Fibroblast of mammary gland (primary cell): ENCODE measurements around the gene FGD6.
A peak's percentile ranks its signal among the peaks of the same experiment; 100 is the strongest.

Experiments
- DNase-seq: peaks from one replicate; pipeline ENCODE4 v3.0.0-alpha.2; 2010; ENCODE audit warnings: low read depth
- H3K4me3 ChIP-seq: 2 replicates; pipeline ENCODE4 v1.5.1; 2011; ENCODE audit warnings: low read depth, mild to moderate bottlenecking, low read length, moderate library complexity; ENCODE audit not compliant: control insufficient read depth
- CTCF ChIP-seq: conservative IDR thresholded peaks from 2 replicates; pipeline ENCODE4 v1.5.1; 2011; ENCODE audit warnings: low read depth, low read length, inconsistent platforms; ENCODE audit not compliant: control insufficient read depth, insufficient read depth

Gene FGD6

GRCh38 chr12:95073698-95074520, 143.4 kb downstream of the FGD6 start:
- TF ChIP-seq CTCF, result peak; percentile 79
- peak overlapping the region; percentile 85 for H3K4me3 ChIP-seq
- DNase-seq, result no peak

GRCh38 chr12:95072900-95073697, 144.2 kb downstream of the FGD6 start, which contains the start of gene NR2C1:
TSS of gene NR2C1 (minus strand) at chr12:95073618. CDS start at chr12:95067384, 6,234 bp downstream.
- H3K4me3 ChIP-seq, result peak within 1 kb of the TSS; percentile 85
- DNase-seq, result peak; percentile 92
- no peak for TF ChIP-seq CTCF

DNA sequence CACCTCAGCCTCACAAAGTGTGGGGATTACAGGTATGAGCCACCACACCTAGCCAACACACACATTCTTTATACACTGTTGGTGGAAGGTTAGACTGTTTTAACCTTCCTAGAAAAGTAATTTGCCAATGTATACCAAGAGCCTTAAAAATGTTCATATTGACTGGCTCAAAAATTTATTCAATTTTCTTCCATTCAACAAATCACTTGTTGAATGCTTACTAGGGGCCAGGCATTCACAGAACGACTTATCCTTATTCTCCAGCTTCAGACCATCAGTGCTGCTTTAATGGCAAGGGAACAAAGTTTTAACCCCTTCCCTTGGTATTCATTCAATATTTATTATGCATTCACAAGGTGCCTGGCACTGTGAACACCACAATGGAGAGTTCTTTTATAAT, 146.9 kb downstream of the FGD6 start:
- H3K4me3 ChIP-seq, result no peak overlapping the region
- DNase-seq, result no peak
- TF ChIP-seq CTCF, result no peak

GRCh38 chr12:95066091-95066855, 151.0 kb downstream of the FGD6 start:
- no peak overlapping the region for H3K4me3 ChIP-seq
- no peak for TF ChIP-seq CTCF
- no peak for DNase-seq

GRCh38 chr12:95060951-95061350, 156.3 kb downstream of the FGD6 start:
- H3K4me3 ChIP-seq, result no peak overlapping the region
- TF ChIP-seq CTCF, result no peak

GRCh38 chr12:95059984-95060383, 157.3 kb downstream of the FGD6 start:
- DNase-seq, result no peak
- H3K4me3 ChIP-seq, result no peak overlapping the region
- TF ChIP-seq CTCF, result no peak

More at GRCh38 chr12:95060951-95061350, 156.3 kb downstream of the FGD6 start:
- no peak for DNase-seq
